ENCODE measurements around the gene GPR107.

GPR107 gene

GRCh38 chr9:130022566-130023143 is 31.1 kb upstream of the GPR107 start:
- no peak for ATAC-seq
- TF ChIP-seq PPARA (CRISPR knock-in tag; IDR thresholded peaks at IDR 0.05; ENCODE audit: borderline replicate concordance) = no peak
- no peak for TF ChIP-seq RARB (CRISPR knock-in tag; IDR thresholded peaks at IDR 0.05)
- TF ChIP-seq ZNF565 (CRISPR knock-in tag; conservative IDR thresholded peaks at IDR 0.05; ENCODE audit: low read depth) = no peak
- TF ChIP-seq ZNF70 (CRISPR knock-in tag; IDR thresholded peaks at IDR 0.05) = no peak
- no peak for TF ChIP-seq GLIS3 (CRISPR knock-in tag; IDR thresholded peaks at IDR 0.05)
- no peak for TF ChIP-seq ZNF8 (CRISPR knock-in tag; IDR thresholded peaks at IDR 0.05)
- no peak for TF ChIP-seq ARNTL (CRISPR knock-in tag; IDR thresholded peaks at IDR 0.05; ENCODE audit: borderline replicate concordance, low read depth)
- no peak for TF ChIP-seq OSR1 (CRISPR knock-in tag; IDR thresholded peaks at IDR 0.05)
- no peak for TF ChIP-seq TOX (CRISPR knock-in tag; IDR thresholded peaks at IDR 0.05; ENCODE audit: borderline replicate concordance)
- TF ChIP-seq BACH2 (CRISPR knock-in tag; IDR thresholded peaks at IDR 0.05; ENCODE audit: borderline replicate concordance) = no peak
- TF ChIP-seq CREB5 (CRISPR knock-in tag; IDR thresholded peaks at IDR 0.05; ENCODE audit: low read depth) = no peak
- no peak for TF ChIP-seq TCF4 (CRISPR knock-in tag; IDR thresholded peaks at IDR 0.05; ENCODE audit: borderline replicate concordance)
- TF ChIP-seq ZFP30 (CRISPR knock-in tag; IDR thresholded peaks at IDR 0.05) = no peak
- TF ChIP-seq SNAI2 (CRISPR knock-in tag; IDR thresholded peaks at IDR 0.05) = no peak

- ATAC-seq = no peak
- no peak for TF ChIP-seq ESRRG (CRISPR knock-in tag; IDR thresholded peaks at IDR 0.05)
- TF ChIP-seq GLIS3 (CRISPR knock-in tag; IDR thresholded peaks at IDR 0.05) = no peak
- no peak for TF ChIP-seq ZNF70 (CRISPR knock-in tag; IDR thresholded peaks at IDR 0.05)
- no peak for TF ChIP-seq CSDC2 (CRISPR knock-in tag; IDR thresholded peaks at IDR 0.05)
- TF ChIP-seq ZFP3 (CRISPR knock-in tag; IDR thresholded peaks at IDR 0.05) = no peak
- TF ChIP-seq POU6F1 (CRISPR knock-in tag; IDR thresholded peaks at IDR 0.05; ENCODE audit: borderline replicate concordance, low read depth) = no peak
- no peak for TF ChIP-seq TCF4 (CRISPR knock-in tag; IDR thresholded peaks at IDR 0.05; ENCODE audit: borderline replicate concordance)
- TF ChIP-seq TOX (CRISPR knock-in tag; IDR thresholded peaks at IDR 0.05; ENCODE audit: borderline replicate concordance) = no peak
- TF ChIP-seq BACH2 (CRISPR knock-in tag; IDR thresholded peaks at IDR 0.05; ENCODE audit: borderline replicate concordance) = no peak
- TF ChIP-seq CREB5 (CRISPR knock-in tag; IDR thresholded peaks at IDR 0.05; ENCODE audit: low read depth) = no peak
- no peak for TF ChIP-seq ZFP30 (CRISPR knock-in tag; IDR thresholded peaks at IDR 0.05)
- no peak for TF ChIP-seq RARB (CRISPR knock-in tag; IDR thresholded peaks at IDR 0.05)
- no peak for TF ChIP-seq ZC3H10 (CRISPR knock-in tag; IDR thresholded peaks at IDR 0.05)
- no peak for TF ChIP-seq ISL1 (CRISPR knock-in tag; IDR thresholded peaks at IDR 0.05)
- no peak for TF ChIP-seq ARNTL (CRISPR knock-in tag; IDR thresholded peaks at IDR 0.05; ENCODE audit: borderline replicate concordance, low read depth)
- no peak for TF ChIP-seq PPARA (CRISPR knock-in tag; IDR thresholded peaks at IDR 0.05; ENCODE audit: borderline replicate concordance)
- no peak for TF ChIP-seq OSR1 (CRISPR knock-in tag; IDR thresholded peaks at IDR 0.05)
- TF ChIP-seq ZNF8 (CRISPR knock-in tag; IDR thresholded peaks at IDR 0.05) = no peak
- no peak for TF ChIP-seq ZNF565 (CRISPR knock-in tag; conservative IDR thresholded peaks at IDR 0.05; ENCODE audit: low read depth)
- no peak for TF ChIP-seq CSRNP3 (CRISPR knock-in tag; IDR thresholded peaks at IDR 0.05)
Measured at GRCh38 chr9:130023144-130023787, 30.4 kb upstream of the GPR107 start.

- no peak for ATAC-seq
- TF ChIP-seq SNAI2 (CRISPR knock-in tag; IDR thresholded peaks at IDR 0.05) (no peak), ISL1 (CRISPR knock-in tag; IDR thresholded peaks at IDR 0.05) (no peak), PATZ1 (CRISPR knock-in tag; IDR thresholded peaks at IDR 0.05; ENCODE audit: borderline replicate concordance) (no peak)
Measured at GRCh38 chr9:130023994-130024596, 29.6 kb upstream of the GPR107 start.
